ENCODE results near the gene POU6F2. TPM values are rescaled to one million over a fixed set of nuclear protein-coding genes. Genes with fewer than 3 reads are reported as not detected.

POU6F2 gene, protein sequence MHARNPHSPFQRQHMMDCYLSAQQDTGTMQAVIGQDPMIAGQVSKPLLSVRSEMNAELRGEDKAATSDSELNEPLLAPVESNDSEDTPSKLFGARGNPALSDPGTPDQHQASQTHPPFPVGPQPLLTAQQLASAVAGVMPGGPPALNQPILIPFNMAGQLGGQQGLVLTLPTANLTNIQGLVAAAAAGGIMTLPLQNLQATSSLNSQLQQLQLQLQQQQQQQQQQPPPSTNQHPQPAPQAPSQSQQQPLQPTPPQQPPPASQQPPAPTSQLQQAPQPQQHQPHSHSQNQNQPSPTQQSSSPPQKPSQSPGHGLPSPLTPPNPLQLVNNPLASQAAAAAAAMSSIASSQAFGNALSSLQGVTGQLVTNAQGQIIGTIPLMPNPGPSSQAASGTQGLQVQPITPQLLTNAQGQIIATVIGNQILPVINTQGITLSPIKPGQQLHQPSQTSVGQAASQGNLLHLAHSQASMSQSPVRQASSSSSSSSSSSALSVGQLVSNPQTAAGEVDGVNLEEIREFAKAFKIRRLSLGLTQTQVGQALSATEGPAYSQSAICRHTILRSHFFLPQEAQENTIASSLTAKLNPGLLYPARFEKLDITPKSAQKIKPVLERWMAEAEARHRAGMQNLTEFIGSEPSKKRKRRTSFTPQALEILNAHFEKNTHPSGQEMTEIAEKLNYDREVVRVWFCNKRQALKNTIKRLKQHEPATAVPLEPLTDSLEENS
- total RNA-seq (2021): 2.9 to 3.3 TPM (median 2.9 TPM) in 3 replicates
- Bru-seq, nascent RNA: percentile 53 among the genes with signal in this experiment
- long read RNA-seq, experiment 1, partial matches to known transcripts: 1 of 6 reads
- long read RNA-seq, experiment 1, other reads (novel, unspliced or antisense): 5 of 6 reads
- long read RNA-seq, experiment 2: 0 reads
- long read RNA-seq, experiment 3, partial matches to known transcripts: 0 of 2 reads
- long read RNA-seq, experiment 3, other reads (novel, unspliced or antisense): 2 of 2 reads

DNA sequence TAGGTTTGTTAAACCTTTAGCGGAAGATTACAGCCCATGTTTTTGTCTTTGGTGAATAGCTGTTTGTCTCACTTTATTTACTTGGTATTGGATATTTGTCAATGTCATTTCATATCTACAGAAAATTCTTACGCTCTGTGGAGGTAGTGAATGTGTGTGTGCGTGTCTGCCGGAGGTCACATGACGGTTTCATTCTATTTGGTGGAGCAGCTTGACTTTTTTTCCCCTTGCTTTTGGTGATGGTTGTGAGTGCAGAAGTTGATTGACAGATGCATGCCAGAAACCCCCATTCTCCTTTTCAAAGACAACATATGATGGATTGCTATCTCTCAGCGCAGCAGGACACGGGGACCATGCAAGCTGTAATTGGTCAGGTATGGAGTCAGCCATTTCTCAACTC is at the start of gene POU6F2:
Gene POU6F2, plus strand, starts transcription at position 225 of the 400 bp plus-strand sequence. Its CDS starts 45 bp downstream, at position 270.
- CTCF ChIA-PET: no interaction called here
- POLR2A ChIA-PET: no interaction called here
- H3K4me1 Mint-ChIP-seq: peaks cover 15% of the 10 kb centered on the region
- peaks cover 17% of the 10 kb centered on the region for H3K27me3 Mint-ChIP-seq (ENCODE audit: low read depth)
- peak within 1 kb of the TSS; percentile 26; the same call in 1 of the 2 replicates for H3K27ac Mint-ChIP-seq
- no peak for DNase-seq (ENCODE audit: low spot score)
- H3K9me3 Mint-ChIP-seq: no peaks in the 10 kb centered on the region
- peak within 1 kb of the TSS; percentile 74 for H3K4me3 Mint-ChIP-seq
- no peak for ATAC-seq
- no peaks in the 10 kb centered on the region for H3K36me3 Mint-ChIP-seq
- TF ChIP-seq, protein P1, sequence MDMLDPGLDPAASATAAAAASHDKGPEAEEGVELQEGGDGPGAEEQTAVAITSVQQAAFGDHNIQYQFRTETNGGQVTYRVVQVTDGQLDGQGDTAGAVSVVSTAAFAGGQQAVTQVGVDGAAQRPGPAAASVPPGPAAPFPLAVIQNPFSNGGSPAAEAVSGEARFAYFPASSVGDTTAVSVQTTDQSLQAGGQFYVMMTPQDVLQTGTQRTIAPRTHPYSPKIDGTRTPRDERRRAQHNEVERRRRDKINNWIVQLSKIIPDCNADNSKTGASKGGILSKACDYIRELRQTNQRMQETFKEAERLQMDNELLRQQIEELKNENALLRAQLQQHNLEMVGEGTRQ (CRISPR knock-in tag; IDR thresholded peaks at IDR 0.05): peak; percentile 61
- TF ChIP-seq ZNF423 (CRISPR knock-in tag; IDR thresholded peaks at IDR 0.05): no peak

DNA sequence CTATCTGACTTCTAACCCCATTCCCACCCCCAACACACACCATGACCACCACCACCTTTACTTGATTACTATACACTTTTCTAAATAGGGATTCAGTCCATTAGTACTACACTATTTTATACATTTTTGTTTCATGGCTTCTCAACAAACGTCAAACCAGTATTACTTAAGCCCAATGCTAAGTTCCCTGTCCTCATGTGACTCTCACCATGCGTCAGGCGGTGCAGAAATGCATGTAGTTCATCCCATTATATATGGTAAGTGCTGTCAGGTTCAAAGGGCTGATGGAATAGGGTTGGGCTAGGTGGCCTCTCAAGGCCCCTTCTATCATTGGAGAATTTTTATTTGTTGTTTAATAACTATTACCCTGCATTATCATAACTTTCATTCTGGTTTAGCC is 49.2 kb upstream of the POU6F2 start:
- ChIA-PET CTCF (interaction anchor here (0.8 to 1.1 kb wide), 2 partner anchors 28 to 154 kb away, joined by 3 to 5 read pairs; no protein-coding TSS in a partner anchor), POLR2A (no interaction called here)
- Mint-ChIP-seq H3K27me3 (ENCODE audit: low read depth) (no peaks in the 10 kb centered on the region), H3K27ac (no peak overlapping the region), H3K4me3 (no peak overlapping the region), H3K4me1 (peaks cover 22% of the 10 kb centered on the region), H3K36me3 (no peaks in the 10 kb centered on the region), H3K9me3 (no peaks in the 10 kb centered on the region)
- DNase-seq (ENCODE audit: low spot score) (no peak), ATAC-seq (no peak)
- TF ChIP-seq ZNF219 (CRISPR knock-in tag; IDR thresholded peaks at IDR 0.05; ENCODE audit: borderline replicate concordance) (no peak), ZNF423 (CRISPR knock-in tag; IDR thresholded peaks at IDR 0.05) (no peak), ELF4 (CRISPR knock-in tag; IDR thresholded peaks at IDR 0.05; ENCODE audit: low read depth) (no peak), SOX15 (CRISPR knock-in tag; IDR thresholded peaks at IDR 0.05) (no peak), ZNF671 (CRISPR knock-in tag; IDR thresholded peaks at IDR 0.05) (no peak), ZNF232 (CRISPR knock-in tag; IDR thresholded peaks at IDR 0.05) (no peak), ZNF263 (CRISPR knock-in tag; IDR thresholded peaks at IDR 0.05; ENCODE audit: low read depth) (no peak), IRF2 (CRISPR knock-in tag; IDR thresholded peaks at IDR 0.05; ENCODE audit: borderline replicate concordance, low read depth) (no peak)
- TF ChIP-seq, protein P2, sequence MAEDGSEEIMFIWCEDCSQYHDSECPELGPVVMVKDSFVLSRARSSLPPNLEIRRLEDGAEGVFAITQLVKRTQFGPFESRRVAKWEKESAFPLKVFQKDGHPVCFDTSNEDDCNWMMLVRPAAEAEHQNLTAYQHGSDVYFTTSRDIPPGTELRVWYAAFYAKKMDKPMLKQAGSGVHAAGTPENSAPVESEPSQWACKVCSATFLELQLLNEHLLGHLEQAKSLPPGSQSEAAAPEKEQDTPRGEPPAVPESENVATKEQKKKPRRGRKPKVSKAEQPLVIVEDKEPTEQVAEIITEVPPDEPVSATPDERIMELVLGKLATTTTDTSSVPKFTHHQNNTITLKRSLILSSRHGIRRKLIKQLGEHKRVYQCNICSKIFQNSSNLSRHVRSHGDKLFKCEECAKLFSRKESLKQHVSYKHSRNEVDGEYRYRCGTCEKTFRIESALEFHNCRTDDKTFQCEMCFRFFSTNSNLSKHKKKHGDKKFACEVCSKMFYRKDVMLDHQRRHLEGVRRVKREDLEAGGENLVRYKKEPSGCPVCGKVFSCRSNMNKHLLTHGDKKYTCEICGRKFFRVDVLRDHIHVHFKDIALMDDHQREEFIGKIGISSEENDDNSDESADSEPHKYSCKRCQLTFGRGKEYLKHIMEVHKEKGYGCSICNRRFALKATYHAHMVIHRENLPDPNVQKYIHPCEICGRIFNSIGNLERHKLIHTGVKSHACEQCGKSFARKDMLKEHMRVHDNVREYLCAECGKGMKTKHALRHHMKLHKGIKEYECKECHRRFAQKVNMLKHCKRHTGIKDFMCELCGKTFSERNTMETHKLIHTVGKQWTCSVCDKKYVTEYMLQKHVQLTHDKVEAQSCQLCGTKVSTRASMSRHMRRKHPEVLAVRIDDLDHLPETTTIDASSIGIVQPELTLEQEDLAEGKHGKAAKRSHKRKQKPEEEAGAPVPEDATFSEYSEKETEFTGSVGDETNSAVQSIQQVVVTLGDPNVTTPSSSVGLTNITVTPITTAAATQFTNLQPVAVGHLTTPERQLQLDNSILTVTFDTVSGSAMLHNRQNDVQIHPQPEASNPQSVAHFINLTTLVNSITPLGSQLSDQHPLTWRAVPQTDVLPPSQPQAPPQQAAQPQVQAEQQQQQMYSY (CRISPR knock-in tag; IDR thresholded peaks at IDR 0.05): no peak
- TF ChIP-seq, protein P3, sequence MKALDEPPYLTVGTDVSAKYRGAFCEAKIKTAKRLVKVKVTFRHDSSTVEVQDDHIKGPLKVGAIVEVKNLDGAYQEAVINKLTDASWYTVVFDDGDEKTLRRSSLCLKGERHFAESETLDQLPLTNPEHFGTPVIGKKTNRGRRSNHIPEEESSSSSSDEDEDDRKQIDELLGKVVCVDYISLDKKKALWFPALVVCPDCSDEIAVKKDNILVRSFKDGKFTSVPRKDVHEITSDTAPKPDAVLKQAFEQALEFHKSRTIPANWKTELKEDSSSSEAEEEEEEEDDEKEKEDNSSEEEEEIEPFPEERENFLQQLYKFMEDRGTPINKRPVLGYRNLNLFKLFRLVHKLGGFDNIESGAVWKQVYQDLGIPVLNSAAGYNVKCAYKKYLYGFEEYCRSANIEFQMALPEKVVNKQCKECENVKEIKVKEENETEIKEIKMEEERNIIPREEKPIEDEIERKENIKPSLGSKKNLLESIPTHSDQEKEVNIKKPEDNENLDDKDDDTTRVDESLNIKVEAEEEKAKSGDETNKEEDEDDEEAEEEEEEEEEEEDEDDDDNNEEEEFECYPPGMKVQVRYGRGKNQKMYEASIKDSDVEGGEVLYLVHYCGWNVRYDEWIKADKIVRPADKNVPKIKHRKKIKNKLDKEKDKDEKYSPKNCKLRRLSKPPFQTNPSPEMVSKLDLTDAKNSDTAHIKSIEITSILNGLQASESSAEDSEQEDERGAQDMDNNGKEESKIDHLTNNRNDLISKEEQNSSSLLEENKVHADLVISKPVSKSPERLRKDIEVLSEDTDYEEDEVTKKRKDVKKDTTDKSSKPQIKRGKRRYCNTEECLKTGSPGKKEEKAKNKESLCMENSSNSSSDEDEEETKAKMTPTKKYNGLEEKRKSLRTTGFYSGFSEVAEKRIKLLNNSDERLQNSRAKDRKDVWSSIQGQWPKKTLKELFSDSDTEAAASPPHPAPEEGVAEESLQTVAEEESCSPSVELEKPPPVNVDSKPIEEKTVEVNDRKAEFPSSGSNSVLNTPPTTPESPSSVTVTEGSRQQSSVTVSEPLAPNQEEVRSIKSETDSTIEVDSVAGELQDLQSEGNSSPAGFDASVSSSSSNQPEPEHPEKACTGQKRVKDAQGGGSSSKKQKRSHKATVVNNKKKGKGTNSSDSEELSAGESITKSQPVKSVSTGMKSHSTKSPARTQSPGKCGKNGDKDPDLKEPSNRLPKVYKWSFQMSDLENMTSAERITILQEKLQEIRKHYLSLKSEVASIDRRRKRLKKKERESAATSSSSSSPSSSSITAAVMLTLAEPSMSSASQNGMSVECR (CRISPR knock-in tag; IDR thresholded peaks at IDR 0.05; ENCODE audit: borderline replicate concordance): no peak
- TF ChIP-seq, protein P4, sequence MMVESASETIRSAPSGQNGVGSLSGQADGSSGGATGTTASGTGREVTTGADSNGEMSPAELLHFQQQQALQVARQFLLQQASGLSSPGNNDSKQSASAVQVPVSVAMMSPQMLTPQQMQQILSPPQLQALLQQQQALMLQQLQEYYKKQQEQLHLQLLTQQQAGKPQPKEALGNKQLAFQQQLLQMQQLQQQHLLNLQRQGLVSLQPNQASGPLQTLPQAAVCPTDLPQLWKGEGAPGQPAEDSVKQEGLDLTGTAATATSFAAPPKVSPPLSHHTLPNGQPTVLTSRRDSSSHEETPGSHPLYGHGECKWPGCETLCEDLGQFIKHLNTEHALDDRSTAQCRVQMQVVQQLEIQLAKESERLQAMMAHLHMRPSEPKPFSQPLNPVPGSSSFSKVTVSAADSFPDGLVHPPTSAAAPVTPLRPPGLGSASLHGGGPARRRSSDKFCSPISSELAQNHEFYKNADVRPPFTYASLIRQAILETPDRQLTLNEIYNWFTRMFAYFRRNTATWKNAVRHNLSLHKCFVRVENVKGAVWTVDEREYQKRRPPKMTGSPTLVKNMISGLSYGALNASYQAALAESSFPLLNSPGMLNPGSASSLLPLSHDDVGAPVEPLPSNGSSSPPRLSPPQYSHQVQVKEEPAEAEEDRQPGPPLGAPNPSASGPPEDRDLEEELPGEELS (CRISPR knock-in tag; IDR thresholded peaks at IDR 0.05): no peak
- TF ChIP-seq, protein P1 (CRISPR knock-in tag; IDR thresholded peaks at IDR 0.05): no peak
- TF ChIP-seq, protein P5, sequence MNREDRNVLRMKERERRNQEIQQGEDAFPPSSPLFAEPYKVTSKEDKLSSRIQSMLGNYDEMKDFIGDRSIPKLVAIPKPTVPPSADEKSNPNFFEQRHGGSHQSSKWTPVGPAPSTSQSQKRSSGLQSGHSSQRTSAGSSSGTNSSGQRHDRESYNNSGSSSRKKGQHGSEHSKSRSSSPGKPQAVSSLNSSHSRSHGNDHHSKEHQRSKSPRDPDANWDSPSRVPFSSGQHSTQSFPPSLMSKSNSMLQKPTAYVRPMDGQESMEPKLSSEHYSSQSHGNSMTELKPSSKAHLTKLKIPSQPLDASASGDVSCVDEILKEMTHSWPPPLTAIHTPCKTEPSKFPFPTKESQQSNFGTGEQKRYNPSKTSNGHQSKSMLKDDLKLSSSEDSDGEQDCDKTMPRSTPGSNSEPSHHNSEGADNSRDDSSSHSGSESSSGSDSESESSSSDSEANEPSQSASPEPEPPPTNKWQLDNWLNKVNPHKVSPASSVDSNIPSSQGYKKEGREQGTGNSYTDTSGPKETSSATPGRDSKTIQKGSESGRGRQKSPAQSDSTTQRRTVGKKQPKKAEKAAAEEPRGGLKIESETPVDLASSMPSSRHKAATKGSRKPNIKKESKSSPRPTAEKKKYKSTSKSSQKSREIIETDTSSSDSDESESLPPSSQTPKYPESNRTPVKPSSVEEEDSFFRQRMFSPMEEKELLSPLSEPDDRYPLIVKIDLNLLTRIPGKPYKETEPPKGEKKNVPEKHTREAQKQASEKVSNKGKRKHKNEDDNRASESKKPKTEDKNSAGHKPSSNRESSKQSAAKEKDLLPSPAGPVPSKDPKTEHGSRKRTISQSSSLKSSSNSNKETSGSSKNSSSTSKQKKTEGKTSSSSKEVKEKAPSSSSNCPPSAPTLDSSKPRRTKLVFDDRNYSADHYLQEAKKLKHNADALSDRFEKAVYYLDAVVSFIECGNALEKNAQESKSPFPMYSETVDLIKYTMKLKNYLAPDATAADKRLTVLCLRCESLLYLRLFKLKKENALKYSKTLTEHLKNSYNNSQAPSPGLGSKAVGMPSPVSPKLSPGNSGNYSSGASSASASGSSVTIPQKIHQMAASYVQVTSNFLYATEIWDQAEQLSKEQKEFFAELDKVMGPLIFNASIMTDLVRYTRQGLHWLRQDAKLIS (CRISPR knock-in tag; IDR thresholded peaks at IDR 0.05; ENCODE audit: borderline replicate concordance): no peak
